Brain pericyte (primary cell): ENCODE data around the gene PTPRM.

Experiments used
- DNase-seq: peaks from one replicate; pipeline ENCODE4 v3.0.0-alpha.2; 2012; ENCODE audit warnings: low read depth, low spot score

The PTPRM gene

GRCh38 chr18:8386669-8387380, 819.7 kb downstream of the PTPRM start:
- no peak for DNase-seq

- peak; percentile 50 for DNase-seq
Observed at GRCh38 chr18:8389391-8390340, 822.5 kb downstream of the PTPRM start.

GRCh38 chr18:8391068-8391467, 824.0 kb downstream of the PTPRM start:
- no peak for DNase-seq

- DNase-seq = no peak
Observed at GRCh38 chr18:8396254-8396653, 829.1 kb downstream of the PTPRM start.

- DNase-seq = no peak
Observed at GRCh38 chr18:8397034-8397433, 829.9 kb downstream of the PTPRM start.

GRCh38 chr18:8399138-8399537, 832.0 kb downstream of the PTPRM start:
- DNase-seq = no peak

- DNase-seq = no peak
Observed at GRCh38 chr18:8400193-8400752, 833.2 kb downstream of the PTPRM start.

- DNase-seq = no peak
Observed at GRCh38 chr18:8400825-8401224, 833.7 kb downstream of the PTPRM start.

- DNase-seq = no peak
Observed at GRCh38 chr18:8401606-8402005, 834.5 kb downstream of the PTPRM start.

GRCh38 chr18:8402237-8402636, 835.1 kb downstream of the PTPRM start:
- DNase-seq = no peak

- DNase-seq = no peak
Observed at GRCh38 chr18:8403713-8404112, 836.6 kb downstream of the PTPRM start.

- no peak for DNase-seq
Observed at GRCh38 chr18:8406186-8406867, 839.2 kb downstream of the PTPRM start.

- no peak for DNase-seq
Observed at GRCh38 chr18:8406868-8407250, 839.7 kb downstream of the PTPRM start.

GRCh38 chr18:8409151-8409550, 842.0 kb downstream of the PTPRM start:
- DNase-seq = no peak

GRCh38 chr18:8411492-8411891, 844.4 kb downstream of the PTPRM start:
- no peak for DNase-seq

- DNase-seq = no peak
Observed at GRCh38 chr18:8412117-8412516, 845.0 kb downstream of the PTPRM start.

- DNase-seq = no peak
Observed at GRCh38 chr18:8413189-8413588, 846.1 kb downstream of the PTPRM start.

- no peak for DNase-seq
Observed at GRCh38 chr18:8413751-8414150, 846.6 kb downstream of the PTPRM start.

GRCh38 chr18:8416212-8417019, 849.3 kb downstream of the PTPRM start:
- DNase-seq = no peak

GRCh38 chr18:8422391-8422790, 855.3 kb downstream of the PTPRM start:
- no peak for DNase-seq

GRCh38 chr18:8423051-8423557, 856.0 kb downstream of the PTPRM start:
- DNase-seq = no peak
